ENCODE data around the gene AJAP1. TPM values are rescaled to one million over a fixed set of nuclear protein-coding genes. Genes with fewer than 3 reads are reported as not detected.

AJAP1 gene
- total and polyA plus RNA-seq, 2 of the 13 experiments (the other 11 are each of a cell fraction or from before 2014, with no cell fraction given), result not detected

DNA sequence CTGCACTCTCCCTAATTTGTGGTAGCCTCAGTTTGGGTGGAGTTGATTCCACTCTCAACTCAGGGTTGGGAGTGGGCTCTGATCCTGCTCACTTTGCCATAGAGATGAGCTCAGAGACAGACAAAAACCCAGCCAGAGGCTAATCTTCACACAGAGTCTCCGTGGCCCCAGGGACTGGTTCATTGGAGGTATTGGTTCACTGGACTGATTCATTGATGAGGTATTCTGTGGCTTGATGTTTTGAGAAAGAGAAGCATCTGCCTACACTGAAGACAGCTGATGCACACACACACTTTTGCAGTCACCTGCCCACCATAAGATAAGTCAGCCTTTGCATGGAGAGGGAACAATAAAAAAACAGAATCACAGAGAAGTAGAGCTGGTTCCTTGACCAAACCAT, 183.8 kb downstream of the AJAP1 start (continued):
- TF ChIP-seq, protein P1, sequence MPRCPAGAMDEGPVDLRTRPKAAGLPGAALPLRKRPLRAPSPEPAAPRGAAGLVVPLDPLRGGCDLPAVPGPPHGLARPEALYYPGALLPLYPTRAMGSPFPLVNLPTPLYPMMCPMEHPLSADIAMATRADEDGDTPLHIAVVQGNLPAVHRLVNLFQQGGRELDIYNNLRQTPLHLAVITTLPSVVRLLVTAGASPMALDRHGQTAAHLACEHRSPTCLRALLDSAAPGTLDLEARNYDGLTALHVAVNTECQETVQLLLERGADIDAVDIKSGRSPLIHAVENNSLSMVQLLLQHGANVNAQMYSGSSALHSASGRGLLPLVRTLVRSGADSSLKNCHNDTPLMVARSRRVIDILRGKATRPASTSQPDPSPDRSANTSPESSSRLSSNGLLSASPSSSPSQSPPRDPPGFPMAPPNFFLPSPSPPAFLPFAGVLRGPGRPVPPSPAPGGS (CRISPR knock-in tag; IDR thresholded peaks at IDR 0.05), result no peak
- no peak for TF ChIP-seq ZNF549 (CRISPR knock-in tag; IDR thresholded peaks at IDR 0.05)
